K562 (cell line): Measurements from ENCODE around the gene VRK2. TPM values are rescaled to one million over a fixed set of nuclear protein-coding genes. Genes with fewer than 3 reads are reported as not detected.

Source experiments
- BRD4 ChIP-seq: fragments of 200-600 bp; sonication (generic); IDR thresholded peaks from 2 replicates; pipeline ENCODE4 v1.6.1; 2017; ENCODE audit warnings: inconsistent platforms
- CEBPB ChIP-seq: fragments of 450-650 bp; IDR thresholded peaks from 2 replicates; pipeline ENCODE4 v1.6.1; 2016; ENCODE audit warnings: missing genetic modification characterization, missing compliant biosample characterization
- CSDE1 ChIP-seq, 2 experiments: fragments of 450-650 bp; IDR thresholded peaks; 2 replicates each; pipeline ENCODE4 v1.6.1; 2016; ENCODE audit warnings: mild to moderate bottlenecking in 1 of 2
- DPF2 ChIP-seq: fragments of 450-650 bp; IDR thresholded peaks from 2 replicates; pipeline ENCODE4 v1.6.1; 2016
- KAT8 ChIP-seq: fragments of 450-650 bp; IDR thresholded peaks from 2 replicates; pipeline ENCODE4 v1.6.1; 2016; ENCODE audit warnings: low read depth, mild to moderate bottlenecking
- MECOM ChIP-seq: fragments of 250-450 bp; sonication (Bioruptor Pico); IDR thresholded peaks from 2 replicates; pipeline ENCODE4 v1.8.0; 2022; ENCODE audit warnings: inconsistent platforms
- MNT ChIP-seq, 2 experiments: fragments of 450-650 bp; conservative IDR thresholded peaks; 2 replicates each; pipeline ENCODE4 v1.6.1; 2017; ENCODE audit warnings: mild to moderate bottlenecking in 2 of 2, moderate library complexity in 2 of 2
- MTA3 ChIP-seq: fragments of 450-650 bp; formaldehyde crosslinking; IDR thresholded peaks from 2 replicates; pipeline ENCODE4 v1.6.1; 2017; ENCODE audit warnings: mild to moderate bottlenecking, borderline replicate concordance
- PRPF4 ChIP-seq: fragments of 200-400 bp; formaldehyde crosslinking; IDR thresholded peaks from one replicate; pipeline ENCODE4 v1.6.1; 2017; ENCODE audit warnings: low read length, low read depth, mild to moderate bottlenecking; ENCODE audit not compliant: insufficient read depth, poor library complexity, severe bottlenecking
- SRSF9 ChIP-seq: fragments of 200-400 bp; formaldehyde crosslinking; IDR thresholded peaks from 2 replicates; pipeline ENCODE4 v1.6.1; 2017; ENCODE audit warnings: low read depth, low read length, borderline replicate concordance
- TBL1XR1 ChIP-seq, 2 experiments: IDR thresholded peaks; 2 replicates each; pipeline ENCODE4 v1.6.1; 2012; ENCODE audit warnings: improper control_type of control experiment in 2 of 2, low read length in 2 of 2, mild to moderate bottlenecking in 1 of 2
- U2AF2 ChIP-seq: fragments of 200-400 bp; formaldehyde crosslinking; optimal IDR thresholded peaks from 2 replicates; pipeline ENCODE3; 2017; ENCODE audit warnings: low read depth, mild to moderate bottlenecking, low read length
- ZBED1 ChIP-seq: IDR thresholded peaks from 2 replicates; pipeline ENCODE4 v1.6.1; 2014
- ZNF184 ChIP-seq: sonication (generic); formaldehyde crosslinking; IDR thresholded peaks from 2 replicates; pipeline ENCODE4 v1.5.0; 2020; ENCODE audit warnings: missing genetic modification reagents
- ZNF311 ChIP-seq: fragments of 250-450 bp; sonication (Bioruptor Pico); IDR thresholded peaks from 2 replicates; pipeline ENCODE4 v1.4.0; 2020; ENCODE audit warnings: mild to moderate bottlenecking, moderate library complexity
- ZNF324 ChIP-seq: fragments of 250-450 bp; sonication (Bioruptor Pico); IDR thresholded peaks from 2 replicates; pipeline ENCODE4 v1.4.0; 2020; ENCODE audit warnings: mild to moderate bottlenecking
- ZNF408 ChIP-seq: fragments of 250-450 bp; sonication (Bioruptor Pico); IDR thresholded peaks from 2 replicates; pipeline ENCODE4 v1.4.0; 2020; ENCODE audit warnings: low read depth, mild to moderate bottlenecking, moderate library complexity
- ZNF699 ChIP-seq: fragments of 250-450 bp; sonication (Bioruptor Pico); IDR thresholded peaks from 2 replicates; pipeline ENCODE4 v1.8.0; 2021; ENCODE audit warnings: mild to moderate bottlenecking, moderate library complexity; ENCODE audit not compliant: insufficient replicate concordance
- polyA plus RNA-seq, 8 experiments: library from polyadenylated mRNA; depleted of rRNA in 4 of 8; stranded (reverse) in 5 of 8; unstranded in 3 of 8; fragments of >200 nt; fragmentation: Nextera tagmentation in 2 of 8; fragmentation: Illumina TruSeq in 1 of 8; extraction: Ambion mirVana in 2 of 8; extraction: Trizol in 1 of 8; gene quantifications; 2 replicates each; pipeline versions ENCODE4 v1.2.1 to v1.2.3, GENCODE V29; 2011 to 2014; ENCODE audit warnings: inconsistent platforms in 1 of 8, missing spikeins in 1 of 8
- total RNA-seq, 7 experiments: library from RNA; depleted of rRNA in 6 of 7; stranded (reverse); fragments of >200 nt in 6 of 7; fragmentation: Illumina TruSeq in 2 of 7; extraction: Trizol in 2 of 7; gene quantifications; 2 replicates each; pipeline versions ENCODE4 v1.2.1 to v1.2.3, GENCODE V29; 2011 to 2021; ENCODE audit warnings: low replicate concordance in 1 of 7
- TF ChIP-seq, protein P1 (sequence below), 2 experiments: fragments of 450-650 bp in 1 of 2; sonication (generic) in 1 of 2; formaldehyde crosslinking in 1 of 2; IDR thresholded peaks; 2 replicates each; pipeline versions ENCODE4 v1.7.1 to v1.9.0; 2016 to 2022; ENCODE audit warnings: inconsistent platforms in 1 of 2, mild to moderate bottlenecking in 1 of 2, missing genetic modification reagents in 1 of 2
- TF ChIP-seq, protein P2 (sequence below): sonication (generic); formaldehyde crosslinking; IDR thresholded peaks from 2 replicates; pipeline ENCODE4 v1.5.0; 2020; ENCODE audit warnings: missing genetic modification reagents

Gene VRK2
- total and polyA plus RNA-seq, 9 of the 15 experiments (the other 6 are each of a cell fraction or from before 2014, with no cell fraction given), result 22.6 to 49.2 (median 36.2) TPM

DNA sequence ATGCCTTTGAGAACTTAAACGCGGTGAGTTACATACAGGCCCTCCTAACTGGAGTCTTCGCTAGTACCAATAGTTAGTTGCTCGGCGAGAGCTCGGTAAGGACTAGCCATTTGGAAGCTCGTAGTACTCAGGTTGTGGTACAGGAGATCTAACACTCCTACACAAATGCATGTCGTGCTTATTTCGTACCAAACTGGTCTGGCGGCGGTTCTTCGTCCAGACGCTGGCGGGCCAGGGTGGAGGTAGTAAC, 346 bp upstream of the VRK2 start (continued):
- TF ChIP-seq ZNF699 (CRISPR knock-in tag), result no peak
- no peak for TF ChIP-seq CEBPB
- TF ChIP-seq TBL1XR1 (IDR thresholded peaks at IDR 0.05; ENCODE audit: low read length in 2 of 2), result no peak
- TF ChIP-seq MTA3, result 0 out of 2 replicates have a peak, but pooled peaks have one; percentile 9
- no peak for TF ChIP-seq ZNF184 (CRISPR knock-in tag)
- TF ChIP-seq MECOM, result no peak
- no peak for TF ChIP-seq PRPF4
- TF ChIP-seq KAT8, result no peak
- no peak for TF ChIP-seq SRSF9
- 0 out of 2 replicates have a peak, but pooled peaks have one; percentile 8 for TF ChIP-seq DPF2
- TF ChIP-seq ZBED1, result no peak
- TF ChIP-seq, protein P1, sequence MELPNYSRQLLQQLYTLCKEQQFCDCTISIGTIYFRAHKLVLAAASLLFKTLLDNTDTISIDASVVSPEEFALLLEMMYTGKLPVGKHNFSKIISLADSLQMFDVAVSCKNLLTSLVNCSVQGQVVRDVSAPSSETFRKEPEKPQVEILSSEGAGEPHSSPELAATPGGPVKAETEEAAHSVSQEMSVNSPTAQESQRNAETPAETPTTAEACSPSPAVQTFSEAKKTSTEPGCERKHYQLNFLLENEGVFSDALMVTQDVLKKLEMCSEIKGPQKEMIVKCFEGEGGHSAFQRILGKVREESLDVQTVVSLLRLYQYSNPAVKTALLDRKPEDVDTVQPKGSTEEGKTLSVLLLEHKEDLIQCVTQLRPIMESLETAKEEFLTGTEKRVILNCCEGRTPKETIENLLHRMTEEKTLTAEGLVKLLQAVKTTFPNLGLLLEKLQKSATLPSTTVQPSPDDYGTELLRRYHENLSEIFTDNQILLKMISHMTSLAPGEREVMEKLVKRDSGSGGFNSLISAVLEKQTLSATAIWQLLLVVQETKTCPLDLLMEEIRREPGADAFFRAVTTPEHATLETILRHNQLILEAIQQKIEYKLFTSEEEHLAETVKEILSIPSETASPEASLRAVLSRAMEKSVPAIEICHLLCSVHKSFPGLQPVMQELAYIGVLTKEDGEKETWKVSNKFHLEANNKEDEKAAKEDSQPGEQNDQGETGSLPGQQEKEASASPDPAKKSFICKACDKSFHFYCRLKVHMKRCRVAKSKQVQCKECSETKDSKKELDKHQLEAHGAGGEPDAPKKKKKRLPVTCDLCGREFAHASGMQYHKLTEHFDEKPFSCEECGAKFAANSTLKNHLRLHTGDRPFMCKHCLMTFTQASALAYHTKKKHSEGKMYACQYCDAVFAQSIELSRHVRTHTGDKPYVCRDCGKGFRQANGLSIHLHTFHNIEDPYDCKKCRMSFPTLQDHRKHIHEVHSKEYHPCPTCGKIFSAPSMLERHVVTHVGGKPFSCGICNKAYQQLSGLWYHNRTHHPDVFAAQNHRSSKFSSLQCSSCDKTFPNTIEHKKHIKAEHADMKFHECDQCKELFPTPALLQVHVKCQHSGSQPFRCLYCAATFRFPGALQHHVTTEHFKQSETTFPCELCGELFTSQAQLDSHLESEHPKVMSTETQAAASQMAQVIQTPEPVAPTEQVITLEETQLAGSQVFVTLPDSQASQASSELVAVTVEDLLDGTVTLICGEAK (IDR thresholded peaks at IDR 0.05), result peak; percentile 45; the same call in 1 of the 2 replicates
- TF ChIP-seq, protein P1 (CRISPR knock-in tag; IDR thresholded peaks at IDR 0.05), result no peak
- TF ChIP-seq, protein P2, sequence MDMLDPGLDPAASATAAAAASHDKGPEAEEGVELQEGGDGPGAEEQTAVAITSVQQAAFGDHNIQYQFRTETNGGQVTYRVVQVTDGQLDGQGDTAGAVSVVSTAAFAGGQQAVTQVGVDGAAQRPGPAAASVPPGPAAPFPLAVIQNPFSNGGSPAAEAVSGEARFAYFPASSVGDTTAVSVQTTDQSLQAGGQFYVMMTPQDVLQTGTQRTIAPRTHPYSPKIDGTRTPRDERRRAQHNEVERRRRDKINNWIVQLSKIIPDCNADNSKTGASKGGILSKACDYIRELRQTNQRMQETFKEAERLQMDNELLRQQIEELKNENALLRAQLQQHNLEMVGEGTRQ (CRISPR knock-in tag), result no peak
- TF ChIP-seq CSDE1 (IDR thresholded peaks at IDR 0.05), result 0 out of 4 replicates have a peak, but pooled peaks of 1 of the 2 experiments have one; percentile 42
- no peak for TF ChIP-seq BRD4
- TF ChIP-seq MNT (conservative IDR thresholded peaks at IDR 0.05), result peak in 1 of 2 experiments; percentile 24; a peak in 1 of 4 replicates
- no peak for TF ChIP-seq ZNF324 (CRISPR knock-in tag)
- TF ChIP-seq ZNF408 (CRISPR knock-in tag), result no peak
- no peak for TF ChIP-seq ZNF311 (CRISPR knock-in tag)
- no peak for TF ChIP-seq U2AF2
